NCI-H146 treated with DMSO at 0.1 percent for 48 hours (cell line): Measurements from ENCODE around the gene GNMT.
"Not testable (repeated sequence)": the region's sequence is repeated elsewhere in the genome, so short reads cannot be mapped to it uniquely, and the experiment has no call there.

Source experiments
- DNase-seq: peaks from one replicate; lab custom pipeline; 2025; ENCODE audit not compliant: unreplicated experiment; lab: John Stamatoyannopoulos, UW

The GNMT gene

GRCh38 chr6:42940493-42941045 lies 20.0 kb upstream of the GNMT start:
- DNase-seq: no peak

GRCh38 chr6:42941356-42941755 lies 19.2 kb upstream of the GNMT start:
- not testable (repeated sequence) for DNase-seq

GRCh38 chr6:42942444-42942843 lies 18.1 kb upstream of the GNMT start:
- no peak for DNase-seq

- no peak for DNase-seq
These were observed 12.6 kb upstream of the GNMT start for GRCh38 chr6:42947950-42948349.

- DNase-seq: no peak
These were observed 8.2 kb upstream of the GNMT start for GRCh38 chr6:42952389-42952788.

GRCh38 chr6:42954405-42954804 lies 6.1 kb upstream of the GNMT start:
- DNase-seq: not testable (repeated sequence)

DNA sequence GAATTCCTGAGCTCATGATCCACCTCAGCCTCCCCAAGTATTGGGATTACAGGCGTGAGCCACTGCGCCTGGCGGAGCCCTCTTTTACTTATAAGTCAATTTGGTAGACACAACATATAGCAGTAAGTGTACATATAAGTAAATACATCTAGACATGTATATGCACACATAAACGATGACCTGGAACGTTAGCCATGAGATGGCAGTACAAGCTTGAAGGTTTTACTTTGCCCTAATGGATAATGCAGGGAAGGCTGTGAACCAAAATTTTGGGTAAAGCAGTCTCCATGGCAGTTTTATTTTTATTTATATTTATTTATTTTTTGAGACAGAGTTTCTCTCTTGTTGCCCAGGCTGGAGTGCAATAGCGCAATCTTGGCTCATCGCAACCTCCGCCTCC lies 2.4 kb upstream of the GNMT start:
- no peak for DNase-seq

- no peak for DNase-seq
These were observed 674 bp upstream of the GNMT start for GRCh38 chr6:42959917-42960242.

DNA sequence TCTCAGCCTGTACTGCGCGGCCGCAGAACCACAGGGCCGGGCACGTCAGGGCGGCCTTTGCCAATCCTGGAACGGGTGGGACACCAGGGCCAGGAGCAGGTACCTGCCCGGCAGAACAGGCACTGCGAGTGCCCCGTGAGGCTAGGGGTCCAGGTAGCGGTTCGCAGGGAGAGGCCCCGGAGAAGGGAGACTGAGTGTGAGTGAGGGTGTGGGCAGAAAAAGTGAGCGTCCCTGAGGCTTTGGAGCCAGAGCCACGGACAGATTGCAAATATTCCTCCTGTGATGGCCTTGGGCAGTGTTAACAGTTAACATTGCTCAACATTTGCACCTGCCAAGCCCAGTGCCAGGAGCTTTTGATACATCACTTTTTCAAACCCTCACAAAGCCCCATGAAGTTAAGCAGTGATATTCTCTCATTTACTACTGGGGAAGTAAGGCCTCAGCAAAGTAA lies 491 bp downstream of the GNMT start:
- no peak for DNase-seq

- no peak for DNase-seq
These were observed 1.5 kb downstream of the GNMT start for GRCh38 chr6:42962096-42962495.

DNA sequence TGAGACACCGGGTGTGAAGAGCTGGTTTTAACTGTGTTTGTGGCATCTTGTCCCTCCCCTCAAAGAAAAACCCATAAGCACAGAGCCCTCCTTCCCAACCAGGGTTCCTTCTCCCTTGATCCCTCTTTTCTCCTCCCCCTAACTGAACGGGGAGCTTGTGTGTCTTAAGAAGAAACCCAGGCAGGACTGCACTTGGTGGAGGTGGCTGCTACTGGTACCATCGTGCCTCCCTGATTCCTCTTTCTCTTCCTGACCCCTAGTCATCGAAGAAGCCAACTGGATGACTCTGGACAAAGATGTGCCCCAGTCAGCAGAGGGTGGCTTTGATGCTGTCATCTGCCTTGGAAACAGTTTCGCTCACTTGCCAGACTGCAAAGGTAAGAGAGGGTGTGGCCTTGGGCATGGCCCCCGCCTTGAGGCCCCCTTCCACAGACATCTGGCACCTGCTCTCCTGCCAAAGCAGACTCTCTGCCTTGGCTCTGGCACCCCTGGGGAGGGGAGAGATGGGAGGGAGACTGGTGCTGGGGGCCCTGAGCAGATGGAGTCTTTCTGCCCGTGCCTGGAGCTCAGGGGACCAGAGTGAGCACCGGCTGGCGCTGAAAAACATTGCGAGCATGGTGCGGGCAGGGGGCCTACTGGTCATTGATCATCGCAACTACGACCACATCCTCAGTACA lies 2.1 kb downstream of the GNMT start:
- DNase-seq: no peak

- no peak for DNase-seq
These were observed 2.8 kb downstream of the GNMT start for GRCh38 chr6:42963179-42963854.

GRCh38 chr6:42963855-42964605 lies 3.5 kb downstream of the GNMT start:
- DNase-seq: no peak

GRCh38 chr6:42966571-42966970 lies 6.0 kb downstream of the GNMT start:
- no peak for DNase-seq

GRCh38 chr6:42967228-42967627 lies 6.7 kb downstream of the GNMT start:
- DNase-seq: no peak

DNA sequence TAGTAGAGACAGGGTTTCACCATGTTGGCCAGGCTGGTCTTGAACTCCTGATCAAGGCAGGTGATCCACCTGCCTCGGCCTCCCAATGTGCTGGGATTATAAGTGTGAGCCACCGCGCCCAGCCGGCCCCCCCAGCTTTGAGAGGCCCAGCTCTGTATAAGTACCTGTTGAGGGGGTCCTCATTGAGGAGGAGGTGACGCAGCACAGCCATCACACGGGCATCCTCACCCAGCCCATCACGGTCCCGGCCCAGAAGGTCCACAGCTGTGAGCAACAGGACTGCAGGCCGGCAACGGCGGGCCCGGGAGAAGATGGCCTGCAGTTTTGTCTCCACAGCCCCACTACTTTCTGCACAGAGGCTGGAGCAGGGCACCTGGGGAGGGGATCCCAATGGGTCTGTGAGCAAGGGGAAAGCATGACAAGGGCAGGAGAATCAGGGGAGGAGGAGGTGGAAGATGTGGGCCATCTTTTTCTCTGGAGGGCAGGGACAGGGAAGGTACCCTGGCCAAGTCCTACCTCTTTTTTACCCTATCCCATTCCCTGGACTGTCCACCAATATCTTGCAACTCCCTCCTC lies 7.7 kb downstream of the GNMT start:
- DNase-seq: no peak

- no peak for DNase-seq
These were observed 8.2 kb downstream of the GNMT start for GRCh38 chr6:42968783-42969182.

DNA sequence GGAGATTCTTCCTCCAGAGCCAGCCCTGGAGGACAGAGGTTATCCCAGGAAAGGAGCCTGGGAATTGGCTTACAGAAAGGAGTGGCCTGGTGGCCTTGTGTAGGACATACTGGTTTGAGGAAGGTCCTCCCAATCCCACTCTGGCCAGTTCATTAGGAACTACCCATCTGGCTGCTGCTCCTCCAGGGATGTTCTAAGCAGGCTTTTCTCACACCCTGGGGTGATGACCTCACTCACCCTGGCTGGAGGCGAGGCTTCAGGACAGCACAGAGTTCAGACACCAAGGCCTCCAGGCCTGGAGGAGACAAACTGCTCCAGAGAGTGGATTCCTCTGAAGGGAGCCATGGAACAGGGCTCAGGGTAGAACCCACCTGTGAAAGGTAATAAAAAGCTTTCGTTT lies 8.9 kb downstream of the GNMT start:
- DNase-seq: no peak

DNA sequence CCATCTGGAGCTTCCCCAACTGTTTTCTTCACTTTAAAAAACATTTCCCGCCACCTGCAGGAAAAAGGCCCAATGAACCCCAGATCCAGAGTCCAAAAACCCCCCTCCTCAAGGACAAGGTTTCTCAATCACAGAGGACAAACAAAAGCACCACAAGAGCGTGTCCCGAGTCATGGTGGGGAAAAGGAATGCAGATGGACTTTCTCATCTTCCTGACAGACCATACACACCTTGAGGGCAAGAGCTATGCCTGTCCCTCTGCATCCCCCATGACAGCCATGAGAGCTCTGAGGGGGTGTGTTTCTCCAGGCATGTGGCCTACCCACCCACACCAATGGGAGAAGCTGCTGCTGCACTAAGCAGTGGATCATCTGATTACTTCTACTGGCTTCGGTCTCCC lies 9.4 kb downstream of the GNMT start:
- DNase-seq: no peak

GRCh38 chr6:42970871-42971612 lies 10.5 kb downstream of the GNMT start:
- DNase-seq: no peak
